ENCODE results near the gene MICU1.

DNA sequence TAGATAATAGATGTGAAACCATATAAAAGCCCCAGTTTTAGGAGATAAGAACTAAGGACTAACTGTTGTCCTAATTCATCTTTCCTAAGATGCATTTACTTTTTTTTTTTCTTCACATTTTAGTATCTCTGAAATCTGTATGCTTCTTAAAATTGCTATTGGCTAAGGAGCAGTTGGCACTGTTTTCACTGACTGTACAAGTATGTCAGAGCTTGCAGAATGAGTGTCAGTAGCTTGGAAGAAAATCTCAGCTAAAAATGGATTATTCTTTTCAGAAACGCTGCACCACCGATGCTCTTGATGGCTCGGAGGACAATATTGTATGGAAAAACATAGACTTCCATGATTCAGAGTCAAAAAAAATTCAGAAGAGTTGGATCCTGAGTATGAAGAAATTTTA, 180.0 kb downstream of the MICU1 start:
- TF ChIP-seq YY1 (IDR thresholded peaks at IDR 0.05; ENCODE audit: insufficient read depth, insufficient read length): no peak
- TF ChIP-seq SUZ12 (IDR thresholded peaks at IDR 0.05; ENCODE audit: extremely low read depth, insufficient read depth, insufficient read length): no peak

Data from NT2/D1 (cell line).